GM18517 (cell line): ENCODE data around the gene SIRT3.
A peak's percentile ranks its signal among the peaks of the same experiment; 100 is the strongest.
"Not testable (repeated sequence)": the region's sequence is repeated elsewhere in the genome, so short reads cannot be mapped to it uniquely, and the experiment has no call there.

Experiments
- ATAC-seq: cut with Tn5 transposase; IDR thresholded peaks from one replicate; pipeline ENCODE4 v1.9.1; 2021; ENCODE audit warnings: mild to moderate bottlenecking, moderate library complexity; ENCODE audit not compliant: unreplicated experiment

Gene SIRT3

GRCh38 chr11:204587-205109, 31.5 kb downstream of the SIRT3 start:
- no peak for ATAC-seq

- ATAC-seq: no peak
Observed at GRCh38 chr11:203945-204586, 32.1 kb downstream of the SIRT3 start.

- ATAC-seq: no peak
Observed at GRCh38 chr11:203056-203944, 32.8 kb downstream of the SIRT3 start.

GRCh38 chr11:202490-202889, 33.7 kb downstream of the SIRT3 start:
- no peak for ATAC-seq

- no peak for ATAC-seq
Observed at GRCh38 chr11:201966-202365, 34.2 kb downstream of the SIRT3 start.

- no peak for ATAC-seq
Observed at GRCh38 chr11:200224-201003, 35.7 kb downstream of the SIRT3 start.

GRCh38 chr11:199782-200181, 36.4 kb downstream of the SIRT3 start:
- no peak for ATAC-seq

- no peak for ATAC-seq
Observed at GRCh38 chr11:199004-199581, 37.0 kb downstream of the SIRT3 start.

- no peak for ATAC-seq
Observed at GRCh38 chr11:198236-198806, 37.8 kb downstream of the SIRT3 start.

GRCh38 chr11:197741-198235, 38.4 kb downstream of the SIRT3 start:
- no peak for ATAC-seq

GRCh38 chr11:196786-197731, 39.1 kb downstream of the SIRT3 start:
- ATAC-seq: no peak

GRCh38 chr11:193481-193880, 42.7 kb downstream of the SIRT3 start:
- ATAC-seq: not testable (repeated sequence)

GRCh38 chr11:192674-193128, 43.4 kb downstream of the SIRT3 start, which contains the start of gene SCGB1C1:
SCGB1C1 (plus strand) TSS chr11:193078; CDS start chr11:193100, 22 bp downstream.
- not testable (repeated sequence) for ATAC-seq

GRCh38 chr11:191490-192478, 44.4 kb downstream of the SIRT3 start:
- ATAC-seq: peak; percentile 48

GRCh38 chr11:190546-190945, 45.6 kb downstream of the SIRT3 start:
- ATAC-seq: not testable (repeated sequence)

GRCh38 chr11:189843-190311, 46.3 kb downstream of the SIRT3 start:
- ATAC-seq: peak; percentile 72

GRCh38 chr11:189200-189783, 46.9 kb downstream of the SIRT3 start:
- ATAC-seq: not testable (repeated sequence)
